Keratinocyte (primary cell): Measurements from ENCODE around the gene TRAF3. TPM values are rescaled to one million over a fixed set of nuclear protein-coding genes. Genes with fewer than 3 reads are reported as not detected.

ENCODE experiments used
- DNase-seq: peaks from one replicate; pipeline ENCODE4 v3.0.0-alpha.2; 2011; ENCODE audit warnings: low read depth, missing footprints, low spot score
- FAIRE-seq: peaks from 2 replicates; lab custom pipeline; 2011; peaks lifted over from hg19 to GRCh38; lab: Jason Lieb, UNC
- H2AFZ ChIP-seq: 2 replicates; pipeline ENCODE4 v1.6.0; 2012; ENCODE audit warnings: low read length, control low read depth, inconsistent platforms; ENCODE audit not compliant: control insufficient read depth
- H3K27ac ChIP-seq: 2 replicates; pipeline ENCODE4 v1.5.1; 2011; ENCODE audit warnings: low read length; ENCODE audit not compliant: control insufficient read depth, insufficient read depth
- H3K27me3 ChIP-seq: 3 replicates; pipeline ENCODE4 v1.6.0; 2011; ENCODE audit warnings: low read length; ENCODE audit not compliant: control insufficient read depth, insufficient read depth; ENCODE audit errors: extremely low read depth
- H3K36me3 ChIP-seq, 2 experiments: 2 replicates in 1 of 2; 3 replicates in 1 of 2; pipeline ENCODE4 v1.5.1; 2011; ENCODE audit warnings: low read length in 2 of 2, mild to moderate bottlenecking in 1 of 2; ENCODE audit not compliant: control insufficient read depth in 2 of 2, insufficient read depth in 2 of 2; ENCODE audit errors: extremely low read depth in 1 of 2
- H3K4me1 ChIP-seq: 3 replicates; pipeline ENCODE4 v1.5.1; 2011; ENCODE audit warnings: low read length; ENCODE audit not compliant: control insufficient read depth, insufficient read depth; ENCODE audit errors: extremely low read depth
- H3K4me2 ChIP-seq: 3 replicates; pipeline ENCODE4 v1.6.0; 2011; ENCODE audit warnings: low read depth, low read length; ENCODE audit not compliant: control insufficient read depth, insufficient read depth; ENCODE audit errors: extremely low read depth
- H3K4me3 ChIP-seq, 3 experiments: fragments of 200-600 bp in 1 of 3; sonication (generic) in 1 of 3; 2 replicates in 2 of 3; 3 replicates in 1 of 3; pipeline ENCODE4 v1.5.1; 2011 to 2016; ENCODE audit warnings: low read length in 3 of 3, mild to moderate bottlenecking in 3 of 3, control low read depth in 2 of 3, inconsistent platforms in 1 of 3, low read depth in 1 of 3, mixed read lengths in 1 of 3, mixed run types in 1 of 3, moderate library complexity in 1 of 3; ENCODE audit not compliant: control insufficient read depth in 2 of 3, insufficient read depth in 2 of 3; ENCODE audit errors: extremely low read depth in 1 of 3
- H3K79me2 ChIP-seq: 2 replicates; pipeline ENCODE4 v1.6.0; 2012; ENCODE audit warnings: low read length; ENCODE audit not compliant: control insufficient read depth, insufficient read depth
- H3K9ac ChIP-seq: 3 replicates; pipeline ENCODE4 v1.6.0; 2011; ENCODE audit warnings: low read length; ENCODE audit not compliant: control insufficient read depth, insufficient read depth; ENCODE audit errors: extremely low read depth
- H3K9me1 ChIP-seq: 3 replicates; pipeline ENCODE4 v1.6.0; 2011; ENCODE audit warnings: low read length; ENCODE audit not compliant: control insufficient read depth, insufficient read depth; ENCODE audit errors: extremely low read depth
- H3K9me3 ChIP-seq: 2 replicates; pipeline ENCODE4 v1.5.1; 2012; ENCODE audit warnings: low read depth, low read length; ENCODE audit not compliant: control insufficient read depth
- H4K20me1 ChIP-seq: 3 replicates; pipeline ENCODE4 v1.6.0; 2011; ENCODE audit warnings: low read length; ENCODE audit not compliant: control insufficient read depth, insufficient read depth; ENCODE audit errors: extremely low read depth
- CTCF ChIP-seq, 3 experiments: IDR thresholded peaks in 1 of 3; conservative IDR thresholded peaks in 1 of 3; optimal IDR thresholded peaks in 1 of 3; 2 replicates in 2 of 3; 3 replicates in 1 of 3; pipeline versions ENCODE3 to v1.5.1; 2011; ENCODE audit warnings: low read length in 3 of 3, mild to moderate bottlenecking in 3 of 3, moderate library complexity in 2 of 3, control low read depth in 1 of 3, inconsistent platforms in 1 of 3; ENCODE audit not compliant: insufficient read depth in 2 of 3; ENCODE audit errors: extremely low read depth in 1 of 3
- EZH2 ChIP-seq: IDR thresholded peaks from one replicate; pipeline ENCODE4 v1.6.1; 2012; ENCODE audit warnings: inconsistent platforms, mild to moderate bottlenecking, low read length, moderate library complexity
- dilution Hi-C: fragments of 300-500 bp; cut with MboI; formaldehyde crosslinking; loops from one replicate; pipeline ENCODE4 v1.7.0; 2020; ENCODE audit warnings: low sequenced_read_pairs; ENCODE audit not compliant: extremely low pct_ligation_motif_present
- polyA plus RNA-seq, 5 experiments: library from polyadenylated mRNA; depleted of rRNA in 3 of 5; stranded (reverse) in 3 of 5; stranded (forward) in 1 of 5; unstranded in 1 of 5; fragments of >200 nt; gene quantifications; 1 replicate in 1 of 5; 2 replicates in 3 of 5; 3 replicates in 1 of 5; pipeline versions ENCODE4 v1.2.1 to v1.2.3, GENCODE V29; 2011 to 2012; ENCODE audit warnings: missing spikeins in 2 of 5, low read depth in 1 of 5, low replicate concordance in 1 of 5

TRAF3 gene
- polyA plus RNA-seq, 1 donor (not counting 4 experiments of a cell fraction or from before 2014, with no cell fraction given): 12.5 TPM

DNA sequence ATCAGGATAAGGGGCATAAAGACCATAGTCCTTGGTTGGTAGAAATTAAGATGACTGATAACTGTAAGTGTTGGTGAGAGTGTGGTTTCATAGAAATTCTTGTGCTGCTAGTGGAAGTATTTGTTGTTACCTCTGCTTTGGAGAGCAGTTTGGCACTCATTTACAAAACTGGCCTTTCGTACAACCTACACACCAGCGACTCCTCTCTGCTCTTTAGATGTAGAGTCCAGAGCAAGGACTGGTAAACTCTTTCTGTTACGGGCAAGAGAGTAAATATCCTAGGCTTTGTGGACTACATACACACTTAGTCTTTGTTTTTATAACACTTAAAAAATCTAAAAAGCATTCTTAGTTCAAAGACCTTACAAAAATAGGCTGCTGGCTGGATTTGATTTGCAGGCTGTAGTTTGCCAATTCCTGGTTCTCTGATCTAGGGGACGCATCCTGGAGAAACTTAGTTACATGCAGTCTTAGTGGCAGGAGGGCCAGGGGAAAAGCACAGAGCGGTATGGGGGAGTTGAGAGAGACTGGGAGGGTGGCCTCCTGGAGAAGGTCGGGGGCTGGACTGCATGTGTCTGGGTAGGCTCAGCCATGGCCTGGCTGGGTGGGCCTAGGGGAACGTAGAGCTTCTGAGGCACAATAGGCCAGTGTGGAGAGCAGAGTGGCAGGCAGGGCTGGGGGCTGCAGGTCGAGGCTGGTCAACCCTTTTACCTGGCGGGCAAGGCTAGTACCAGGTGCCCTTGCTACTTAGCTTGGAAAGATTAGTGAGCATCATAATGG lies 89.9 kb downstream of the TRAF3 start:
- TF ChIP-seq CTCF (optimal IDR thresholded peaks at IDR 0.05 in 1 of 3, IDR thresholded peaks at IDR 0.05 in 1 of 3, conservative IDR thresholded peaks at IDR 0.05 in 1 of 3; ENCODE audit: extremely low read depth in 1 of 3, insufficient read depth in 2 of 3, low read length in 3 of 3): no peak
- no peak for TF ChIP-seq EZH2
- Histone ChIP-seq H4K20me1 (no peaks in the 10 kb centered on the region), H3K9me1 (no peaks in the 10 kb centered on the region), H3K27ac (no peak overlapping the region), H3K9me3 (no peaks in the 10 kb centered on the region), H3K9ac (no peak overlapping the region), H3K4me1 (peaks cover 4% of the 10 kb centered on the region), H3K27me3 (no peaks in the 10 kb centered on the region), H3K4me3 (no peak overlapping the region), H3K79me2 (no peaks in the 10 kb centered on the region), H3K36me3 (peaks cover 9 to 11% of the 10 kb centered on the region in 2 experiments), H3K4me2 (no peak overlapping the region), H2AFZ (no peak overlapping the region)
- dilution Hi-C loops: no loop called here
- no peak for DNase-seq
- FAIRE-seq: no peak

DNA sequence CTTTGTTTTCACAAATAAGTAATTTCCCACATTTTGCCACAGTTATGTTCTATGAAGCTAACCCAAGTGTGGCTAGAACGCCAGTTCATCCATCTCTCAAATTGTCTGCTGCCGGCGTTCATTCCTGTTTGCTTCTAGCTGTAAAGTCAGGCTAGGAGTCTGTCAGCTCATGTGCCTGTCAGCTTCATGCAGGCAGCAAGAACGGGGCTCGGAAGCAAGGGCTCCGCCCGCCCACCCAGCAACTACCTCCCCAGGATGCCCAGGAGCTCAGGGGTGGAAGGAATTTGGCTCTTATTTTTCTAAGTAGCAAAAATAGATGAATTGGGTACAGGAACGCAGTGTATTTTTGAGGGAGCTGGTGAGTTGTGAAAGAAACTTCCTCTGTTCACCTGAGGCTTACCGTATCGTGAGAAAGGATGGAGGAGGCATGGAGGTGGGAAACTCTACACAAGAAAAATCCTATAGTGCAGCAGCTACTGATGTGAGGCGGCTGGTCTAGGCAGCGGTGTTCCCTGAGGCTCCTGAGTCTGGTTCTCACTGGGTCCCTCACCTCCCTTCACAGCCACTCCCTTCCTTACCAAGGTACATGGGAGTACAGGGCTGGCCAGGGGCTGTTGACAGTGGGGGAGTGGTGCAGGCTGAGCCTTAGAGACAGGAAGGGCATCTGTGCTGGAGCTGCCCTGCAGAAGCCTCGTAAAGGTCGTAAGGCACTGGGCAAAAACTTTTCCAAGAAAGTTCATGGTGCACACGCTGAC lies 90.8 kb downstream of the TRAF3 start:
- H3K27ac ChIP-seq: no peak overlapping the region
- no peaks in the 10 kb centered on the region for H3K79me2 ChIP-seq
- H3K4me2 ChIP-seq: no peak overlapping the region
- DNase-seq (no peak), FAIRE-seq (no peak)
- H3K36me3 ChIP-seq: peaks cover 9 to 11% of the 10 kb centered on the region in 2 experiments
- H3K4me3 ChIP-seq: no peak overlapping the region
- TF ChIP-seq EZH2 (no peak), CTCF (optimal IDR thresholded peaks at IDR 0.05 in 1 of 3, IDR thresholded peaks at IDR 0.05 in 1 of 3, conservative IDR thresholded peaks at IDR 0.05 in 1 of 3; ENCODE audit: extremely low read depth in 1 of 3, insufficient read depth in 2 of 3, low read length in 3 of 3) (no peak)
- H4K20me1 ChIP-seq: no peaks in the 10 kb centered on the region
- no peak overlapping the region for H2AFZ ChIP-seq
- H3K9me1 ChIP-seq: no peaks in the 10 kb centered on the region
- peaks cover 4% of the 10 kb centered on the region for H3K4me1 ChIP-seq
- no peak overlapping the region for H3K9ac ChIP-seq
- no peaks in the 10 kb centered on the region for H3K9me3 ChIP-seq
- dilution Hi-C loops: no loop called here
- H3K27me3 ChIP-seq: no peaks in the 10 kb centered on the region
